ENCODE results near the gene MTA1. TPM values are rescaled to one million over a fixed set of nuclear protein-coding genes. Genes with fewer than 3 reads are reported as not detected.

Gene MTA1
- total RNA-seq, 2 experiments from 2014 or later, result 98.5 to 103 TPM

GRCh38 chr14:105424861-105425260, 5.2 kb downstream of the MTA1 start:
- no peak overlapping the region for H3K27ac Mint-ChIP-seq
- CTCF ChIA-PET, result no interaction called here
- no peak overlapping the region for H3K4me3 Mint-ChIP-seq
- POLR2A ChIA-PET, result no interaction called here
- no peaks in the 10 kb centered on the region for H3K27me3 Mint-ChIP-seq
- peaks cover 27% of the 10 kb centered on the region for H3K4me1 Mint-ChIP-seq
- DNase-seq, result no peak
- no peaks in the 10 kb centered on the region for H3K9me3 Mint-ChIP-seq
- H3K36me3 Mint-ChIP-seq (ENCODE audit: low read depth), result peaks cover 26% of the 10 kb centered on the region

GRCh38 chr14:105425823-105426247, 6.2 kb downstream of the MTA1 start:
- H3K9me3 Mint-ChIP-seq, result no peaks in the 10 kb centered on the region
- ChIA-PET CTCF (no interaction called here), POLR2A (no interaction called here)
- H3K36me3 Mint-ChIP-seq (ENCODE audit: low read depth), result peaks cover 36% of the 10 kb centered on the region
- no peaks in the 10 kb centered on the region for H3K27me3 Mint-ChIP-seq
- no peak for DNase-seq
- H3K27ac Mint-ChIP-seq, result no peak overlapping the region
- peaks cover 27% of the 10 kb centered on the region for H3K4me1 Mint-ChIP-seq
- H3K4me3 Mint-ChIP-seq, result no peak overlapping the region

- Mint-ChIP-seq H3K9me3 (no peaks in the 10 kb centered on the region), H3K27me3 (no peaks in the 10 kb centered on the region), H3K36me3 (ENCODE audit: low read depth) (peaks cover 41% of the 10 kb centered on the region), H3K27ac (no peak overlapping the region), H3K4me3 (no peak overlapping the region), H3K4me1 (peaks cover 20% of the 10 kb centered on the region)
- POLR2A ChIA-PET, result no interaction called here
- CTCF ChIA-PET, result no interaction called here
- no peak for DNase-seq
Measured at GRCh38 chr14:105426416-105427130, 6.9 kb downstream of the MTA1 start.

- no peaks in the 10 kb centered on the region for H3K9me3 Mint-ChIP-seq
- DNase-seq, result no peak
- ChIA-PET CTCF (no interaction called here), POLR2A (no interaction called here)
- H3K27ac Mint-ChIP-seq, result no peak overlapping the region
- peaks cover 41% of the 10 kb centered on the region for H3K36me3 Mint-ChIP-seq (ENCODE audit: low read depth)
- no peaks in the 10 kb centered on the region for H3K27me3 Mint-ChIP-seq
- H3K4me3 Mint-ChIP-seq, result no peak overlapping the region
- peaks cover 11% of the 10 kb centered on the region for H3K4me1 Mint-ChIP-seq
Measured at GRCh38 chr14:105427412-105427811, 7.8 kb downstream of the MTA1 start.

- DNase-seq, result no peak
- Mint-ChIP-seq H3K9me3 (no peaks in the 10 kb centered on the region), H3K4me3 (no peak overlapping the region), H3K27ac (peak overlapping the region; percentile 44), H3K4me1 (peaks cover 6% of the 10 kb centered on the region), H3K27me3 (no peaks in the 10 kb centered on the region), H3K36me3 (ENCODE audit: low read depth) (peaks cover 41% of the 10 kb centered on the region)
- CTCF ChIA-PET, result interaction anchor here (0.6 kb wide), 1 partner anchor 219 kb away, joined by 3 read pairs; no protein-coding TSS in a partner anchor
- POLR2A ChIA-PET, result no interaction called here
Measured at GRCh38 chr14:105427936-105428485, 8.4 kb downstream of the MTA1 start.

- H3K27ac Mint-ChIP-seq, result no peak overlapping the region
- CTCF ChIA-PET, result interaction anchor here (1.6 to 3.2 kb wide), 2 partner anchors 18 to 59 kb away, joined by 6 to 7 read pairs; no protein-coding TSS in a partner anchor
Measured at GRCh38 chr14:105430042-105430441, 10.4 kb downstream of the MTA1 start.

GRCh38 chr14:105430565-105430964, 10.9 kb downstream of the MTA1 start:
- Mint-ChIP-seq H3K4me1 (peaks cover 10% of the 10 kb centered on the region), H3K4me3 (no peak overlapping the region)
- CTCF ChIA-PET, result interaction anchor here (1.6 to 3.2 kb wide), 2 partner anchors 18 to 60 kb away, joined by 6 to 7 read pairs; no protein-coding TSS in a partner anchor

More at GRCh38 chr14:105430042-105430441, 10.4 kb downstream of the MTA1 start:
- no peak for DNase-seq
- H3K9me3 Mint-ChIP-seq, result no peaks in the 10 kb centered on the region
- peaks cover 10% of the 10 kb centered on the region for H3K4me1 Mint-ChIP-seq
- no peaks in the 10 kb centered on the region for H3K27me3 Mint-ChIP-seq
- H3K36me3 Mint-ChIP-seq (ENCODE audit: low read depth), result peaks cover 39% of the 10 kb centered on the region
- H3K4me3 Mint-ChIP-seq, result no peak overlapping the region
- POLR2A ChIA-PET, result interaction anchor here (1.5 to 2.6 kb wide), 2 partner anchors 26 to 48 kb away, joined by 3 to 5 read pairs; no protein-coding TSS in a partner anchor

GRCh38 chr14:105431256-105431655, 11.6 kb downstream of the MTA1 start:
- no peak for DNase-seq
- Mint-ChIP-seq H3K9me3 (no peaks in the 10 kb centered on the region), H3K4me3 (no peak overlapping the region), H3K4me1 (peaks cover 12% of the 10 kb centered on the region), H3K27me3 (no peaks in the 10 kb centered on the region), H3K36me3 (ENCODE audit: low read depth) (peaks cover 37% of the 10 kb centered on the region), H3K27ac (no peak overlapping the region)
- ChIA-PET CTCF (interaction anchor here (1.6 to 3.2 kb wide), 2 partner anchors 17 to 60 kb away, joined by 6 to 7 read pairs; no protein-coding TSS in a partner anchor), POLR2A (no interaction called here)

More at GRCh38 chr14:105430565-105430964, 10.9 kb downstream of the MTA1 start:
- H3K27ac Mint-ChIP-seq, result no peak overlapping the region
- H3K36me3 Mint-ChIP-seq (ENCODE audit: low read depth), result peaks cover 39% of the 10 kb centered on the region
- no peaks in the 10 kb centered on the region for H3K9me3 Mint-ChIP-seq
- DNase-seq, result no peak
- POLR2A ChIA-PET, result interaction anchor here (1.5 to 2.6 kb wide), 2 partner anchors 26 to 48 kb away, joined by 3 to 5 read pairs; no protein-coding TSS in a partner anchor
- H3K27me3 Mint-ChIP-seq, result no peaks in the 10 kb centered on the region

- ChIA-PET CTCF (interaction anchor here (3.2 kb wide), 1 partner anchor 62 kb away, joined by 7 read pairs; no protein-coding TSS in a partner anchor), POLR2A (no interaction called here)
- H3K9me3 Mint-ChIP-seq, result no peaks in the 10 kb centered on the region
Measured at GRCh38 chr14:105432657-105433056, 13.0 kb downstream of the MTA1 start.

GRCh38 chr14:105433161-105433605, 13.6 kb downstream of the MTA1 start:
- no peak overlapping the region for H3K4me3 Mint-ChIP-seq
- H3K9me3 Mint-ChIP-seq, result no peaks in the 10 kb centered on the region
- no peak for DNase-seq
- no peaks in the 10 kb centered on the region for H3K27me3 Mint-ChIP-seq
- peaks cover 7% of the 10 kb centered on the region for H3K4me1 Mint-ChIP-seq
- peaks cover 21% of the 10 kb centered on the region for H3K36me3 Mint-ChIP-seq (ENCODE audit: low read depth)
- ChIA-PET POLR2A (no interaction called here), CTCF (no interaction called here)
- no peak overlapping the region for H3K27ac Mint-ChIP-seq

More at GRCh38 chr14:105432657-105433056, 13.0 kb downstream of the MTA1 start:
- Mint-ChIP-seq H3K36me3 (ENCODE audit: low read depth) (peaks cover 24% of the 10 kb centered on the region), H3K4me3 (no peak overlapping the region), H3K27ac (no peak overlapping the region), H3K27me3 (no peaks in the 10 kb centered on the region), H3K4me1 (peaks cover 9% of the 10 kb centered on the region)
- no peak for DNase-seq

GRCh38 chr14:105436402-105436801, 16.8 kb downstream of the MTA1 start:
- POLR2A ChIA-PET, result no interaction called here

GRCh38 chr14:105436891-105437722, 17.5 kb downstream of the MTA1 start:
- Mint-ChIP-seq H3K27me3 (no peaks in the 10 kb centered on the region), H3K4me3 (no peak overlapping the region), H3K9me3 (no peaks in the 10 kb centered on the region), H3K4me1 (peaks cover 6% of the 10 kb centered on the region), H3K27ac (no peak overlapping the region), H3K36me3 (ENCODE audit: low read depth) (peaks cover 6% of the 10 kb centered on the region)
- ChIA-PET POLR2A (no interaction called here), CTCF (no interaction called here)
- DNase-seq, result no peak

More at GRCh38 chr14:105436402-105436801, 16.8 kb downstream of the MTA1 start:
- Mint-ChIP-seq H3K4me1 (peaks cover 6% of the 10 kb centered on the region), H3K27me3 (no peaks in the 10 kb centered on the region), H3K9me3 (no peaks in the 10 kb centered on the region), H3K27ac (no peak overlapping the region), H3K4me3 (no peak overlapping the region), H3K36me3 (ENCODE audit: low read depth) (peaks cover 2% of the 10 kb centered on the region)
- DNase-seq, result no peak
- CTCF ChIA-PET, result no interaction called here

Data from activated CD4-positive, alpha-beta memory T cell treated with anti-CD3 and anti-CD28 coated beads, Interleukin-2, amount 10 ng/mL, durations not matched to agents 7 days and 5 days (primary cell).